ENCODE results near the gene GABRG3. TPM values are rescaled to one million over a fixed set of nuclear protein-coding genes. Genes with fewer than 3 reads are reported as not detected.

The GABRG3 gene
- total RNA-seq, 1 experiment from 2014 or later, result not detected

GRCh38 chr15:27342991-27343390 lies 372.0 kb downstream of the GABRG3 start:
- no peaks in the 10 kb centered on the region for H3K4me1 ChIP-seq (ENCODE audit: control insufficient read depth in 1 of 2, insufficient read depth in 2 of 2, low read length in 2 of 2)
- no peak overlapping the region for H3K9ac ChIP-seq (ENCODE audit: low read length)
- POLR2A ChIA-PET, result no interaction called here
- no TSS peak for BruUV-seq (replicated peaks)
- H3K4me2 ChIP-seq (ENCODE audit: low read length), result no peak overlapping the region
- no peaks in the 10 kb centered on the region for H3K27me3 ChIP-seq (ENCODE audit: insufficient read depth, low read length)
- DNase-seq (ENCODE audit: low read depth, low spot score) (no peak), ATAC-seq (no peak)
- no peaks in the 10 kb centered on the region for H3K9me2 ChIP-seq (ENCODE audit: insufficient read depth)
- H3K4me3 ChIP-seq (replicated peaks in 1 of 2; ENCODE audit: low read depth in 1 of 2, low read length in 2 of 2), result no peak overlapping the region
- H2AFZ ChIP-seq (ENCODE audit: low read depth, low read length, poor library complexity, severe bottlenecking), result no peak overlapping the region
- H3K79me2 ChIP-seq (ENCODE audit: insufficient read depth, low read length), result no peaks in the 10 kb centered on the region
- TF ChIP-seq REST (IDR thresholded peaks at IDR 0.05; ENCODE audit: low read depth), result no peak
- no peak for TF ChIP-seq ATF3 (IDR thresholded peaks at IDR 0.05)
- no peak for TF ChIP-seq ELF1 (IDR thresholded peaks at IDR 0.05; ENCODE audit: borderline replicate concordance, low read depth)
- no peak for TF ChIP-seq ZBTB33 (IDR thresholded peaks at IDR 0.05; ENCODE audit: extremely low read depth, insufficient replicate concordance, low read length)
- no peak for TF ChIP-seq POLR2A (IDR thresholded peaks at IDR 0.05; ENCODE audit: borderline replicate concordance, extremely low read depth, insufficient read depth, insufficient read length)
- no peak for TF ChIP-seq ZNF274 (IDR thresholded peaks at IDR 0.05; ENCODE audit: low read depth, low read length)
- no peak for TF ChIP-seq POLR2AphosphoS5 (IDR thresholded peaks at IDR 0.05; ENCODE audit: low read depth, low read length)
- no peaks in the 10 kb centered on the region for H3K36me3 ChIP-seq (ENCODE audit: control insufficient read depth in 1 of 2, insufficient read depth in 2 of 2, low read length in 2 of 2)
- intact Hi-C loops (cut with micrococcal nuclease), result no loop called here
- no peak overlapping the region for H3K27ac ChIP-seq (ENCODE audit: low read depth, low read length)
- CTCF ChIA-PET, result no interaction called here
- RAD21 ChIA-PET (ENCODE audit: low non-redundant PET in 1 of 2, low total read pairs in 2 of 2, uncharacterized antibody in 2 of 2, unreplicated experiment in 2 of 2), result no interaction called here
- peaks cover 22 to 29% of the 10 kb centered on the region in 2 experiments; a peak in 2 of 4 replicates for H3K9me3 ChIP-seq (ENCODE audit: control insufficient read depth in 1 of 2, insufficient read depth in 1 of 2, low read depth in 1 of 2, low read length in 2 of 2)
- H4K20me1 ChIP-seq (ENCODE audit: insufficient read depth), result no peaks in the 10 kb centered on the region

Measured in HCT116 (cell line).